Measurements from ENCODE around the gene NEURL2.

GRCh38 chr20:45919542-45920399, 28.8 kb upstream of the NEURL2 start:
- no peak for TF ChIP-seq CTCF (IDR thresholded peaks at IDR 0.05)
- no peak for TF ChIP-seq POLR2A (IDR thresholded peaks at IDR 0.05)

All from esophagus squamous epithelium (tissue), 4 donors.